Hepatocyte (in vitro differentiated cells): ENCODE measurements around the gene PLCL1. TPM values are rescaled to one million over a fixed set of nuclear protein-coding genes. Genes with fewer than 3 reads are reported as not detected.

Experiments used
- DNase-seq: peaks from one replicate; pipeline ENCODE4 v3.0.0-alpha.2; 2016; ENCODE audit warnings: low spot score
- H2AFZ ChIP-seq: fragments of 200-600 bp; sonication (generic); 2 replicates; pipeline ENCODE4 v1.6.0; 2016; ENCODE audit warnings: antibody characterized with exemption, mild to moderate bottlenecking
- H3K27ac ChIP-seq: fragments of 200-600 bp; sonication (generic); 2 replicates; pipeline ENCODE4 v1.5.1; 2016; ENCODE audit warnings: mild to moderate bottlenecking
- H3K27me3 ChIP-seq: fragments of 200-600 bp; sonication (generic); 2 replicates; pipeline ENCODE4 v1.6.1; 2016
- H3K36me3 ChIP-seq: fragments of 200-600 bp; sonication (generic); replicated peaks from 2 replicates; pipeline ENCODE4 v1.5.1; 2016; ENCODE audit warnings: low read depth; ENCODE audit not compliant: insufficient read depth
- H3K4me1 ChIP-seq: fragments of 200-600 bp; sonication (generic); 2 replicates; pipeline ENCODE4 v1.5.1; 2016; ENCODE audit warnings: mild to moderate bottlenecking, moderate library complexity; ENCODE audit not compliant: insufficient read depth
- H3K4me2 ChIP-seq: fragments of 200-600 bp; sonication (generic); 2 replicates; pipeline ENCODE4 v1.6.0; 2016
- H3K4me3 ChIP-seq: fragments of 200-600 bp; sonication (generic); 2 replicates; pipeline ENCODE4 v1.5.1; 2016; ENCODE audit warnings: mild to moderate bottlenecking
- H3K79me2 ChIP-seq: fragments of 200-600 bp; sonication (generic); 2 replicates; pipeline ENCODE4 v1.6.0; 2017; ENCODE audit warnings: mild to moderate bottlenecking
- H3K9me2 ChIP-seq: fragments of 200-600 bp; sonication (generic); replicated peaks from 2 replicates; pipeline ENCODE4 v1.6.0; 2017; ENCODE audit warnings: mild to moderate bottlenecking; ENCODE audit not compliant: insufficient read depth
- H3K9me3 ChIP-seq: fragments of 200-600 bp; sonication (generic); 2 replicates; pipeline ENCODE4 v1.5.1; 2016; ENCODE audit warnings: low read depth, mild to moderate bottlenecking
- H4K20me1 ChIP-seq: fragments of 200-600 bp; sonication (generic); 2 replicates; pipeline ENCODE4 v1.6.0; 2016; ENCODE audit warnings: mild to moderate bottlenecking; ENCODE audit not compliant: insufficient read depth, poor library complexity, severe bottlenecking
- CTCF ChIP-seq: fragments of 200-600 bp; sonication (generic); IDR thresholded peaks from 2 replicates; pipeline ENCODE4 v1.5.1; 2016; ENCODE audit warnings: antibody characterized with exemption, mild to moderate bottlenecking; ENCODE audit not compliant: poor library complexity
- EZH2 ChIP-seq: fragments of 200-600 bp; sonication (generic); IDR thresholded peaks from 2 replicates; pipeline ENCODE4 v1.6.1; 2016; ENCODE audit warnings: antibody characterized with exemption, mild to moderate bottlenecking, borderline replicate concordance
- EZH2phosphoT487 ChIP-seq: fragments of 200-600 bp; sonication (generic); IDR thresholded peaks from one replicate; pipeline ENCODE4 v1.6.1; 2018; ENCODE audit warnings: antibody characterized with exemption, mild to moderate bottlenecking, low read depth, moderate library complexity; ENCODE audit not compliant: unreplicated experiment, severe bottlenecking
- whole genome bisulfite sequencing: methylation state at CpG from one replicate; pipeline ENCODE4 v1.1.6; 2016; ENCODE audit warnings: low lambda C conversion rate; ENCODE audit errors: missing lambda C conversion rate; 5-methylcytosine and 5-hydroxymethylcytosine counted together
- polyA plus RNA-seq: library from polyadenylated mRNA; unstranded; fragments of >200 nt; fragmentation: Nextera tagmentation; extraction: Ambion mirVana; gene quantifications from 2 replicates; pipeline ENCODE4 v1.2.1, GENCODE V29; 2016
- total RNA-seq: library from RNA; depleted of rRNA; stranded (reverse); fragments of >200 nt; gene quantifications from 2 replicates; pipeline ENCODE4 v1.2.3, GENCODE V29; 2014

PLCL1 gene
- total and polyA plus RNA-seq, 2 experiments from 2014 or later = 0.37 to 2.4 TPM

- Histone ChIP-seq H3K9me2 (no peaks in the 10 kb centered on the region), H3K79me2 (no peaks in the 10 kb centered on the region), H2AFZ (no peak overlapping the region), H3K27ac (no peak overlapping the region), H3K36me3 (no peaks in the 10 kb centered on the region), H3K9me3 (no peaks in the 10 kb centered on the region), H4K20me1 (no peaks in the 10 kb centered on the region), H3K4me2 (no peak overlapping the region), H3K27me3 (no peaks in the 10 kb centered on the region), H3K4me1 (no peaks in the 10 kb centered on the region), H3K4me3 (no peak overlapping the region)
- no peak for TF ChIP-seq EZH2phosphoT487
- peak; percentile 77 for TF ChIP-seq CTCF
- 23% methylated on average over 4 of the region's 4 CpGs for WGBS
- peak; percentile 29 for DNase-seq
Observed at GRCh38 chr2:197777823-197778407, 26.5 kb upstream of the PLCL1 start.

- no peaks in the 10 kb centered on the region for H3K36me3 ChIP-seq
- H2AFZ ChIP-seq = no peak overlapping the region
- no peaks in the 10 kb centered on the region for H3K27me3 ChIP-seq
- no peak for DNase-seq
- no peaks in the 10 kb centered on the region for H3K79me2 ChIP-seq
- no peaks in the 10 kb centered on the region for H3K9me2 ChIP-seq
- no peak overlapping the region for H3K4me3 ChIP-seq
- H3K4me2 ChIP-seq = no peak overlapping the region
- H4K20me1 ChIP-seq = no peaks in the 10 kb centered on the region
- H3K9me3 ChIP-seq = no peaks in the 10 kb centered on the region
- no peak overlapping the region for H3K27ac ChIP-seq
- TF ChIP-seq CTCF (no peak), EZH2 (no peak), EZH2phosphoT487 (no peak)
- H3K4me1 ChIP-seq = no peaks in the 10 kb centered on the region
Observed at GRCh38 chr2:197779261-197779660, 25.1 kb upstream of the PLCL1 start.

- WGBS = 52% methylated on average over 1 of the region's 1 CpG
- H3K27me3 ChIP-seq = peaks cover 15% of the 10 kb centered on the region
Observed at GRCh38 chr2:197782126-197782525, 22.3 kb upstream of the PLCL1 start.

More at GRCh38 chr2:197782126-197782525, 22.3 kb upstream of the PLCL1 start:
- Histone ChIP-seq H3K4me3 (no peak overlapping the region), H3K79me2 (no peaks in the 10 kb centered on the region), H3K4me1 (peaks cover 9% of the 10 kb centered on the region), H4K20me1 (no peaks in the 10 kb centered on the region), H3K9me2 (no peaks in the 10 kb centered on the region), H3K4me2 (no peak overlapping the region), H3K27ac (no peak overlapping the region), H3K36me3 (no peaks in the 10 kb centered on the region), H3K9me3 (no peaks in the 10 kb centered on the region), H2AFZ (no peak overlapping the region)
- DNase-seq = no peak
- TF ChIP-seq EZH2phosphoT487 (no peak), EZH2 (no peak), CTCF (no peak)
